Measurements from ENCODE around the gene CNTNAP5.

Gene CNTNAP5

DNA sequence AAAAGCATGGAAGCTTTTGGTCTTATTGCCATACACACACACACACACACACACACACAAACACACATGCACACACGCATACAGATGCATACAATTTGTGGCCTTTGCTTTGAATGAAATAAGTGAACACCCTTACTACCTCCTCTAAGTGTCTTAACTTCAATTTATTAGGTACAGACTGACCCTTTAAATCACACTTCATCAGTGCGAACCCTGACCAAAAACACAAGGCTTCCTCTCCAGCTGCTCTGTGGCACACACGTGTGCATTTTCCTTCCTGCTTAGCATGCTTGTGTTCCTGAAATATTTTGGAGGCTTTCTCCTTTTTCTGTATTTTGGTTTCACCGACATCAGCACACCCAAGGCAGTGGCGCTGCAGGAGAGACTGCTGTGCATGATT, 96.0 kb downstream of the CNTNAP5 start:
- H3K9ac ChIP-seq (ENCODE audit: low read depth, low read length): no peak overlapping the region
- no peak overlapping the region for H3K4me3 ChIP-seq (ENCODE audit: low read length)
- no peaks in the 10 kb centered on the region for H3K4me1 ChIP-seq (ENCODE audit: insufficient read depth, low read length)
- H3K27me3 ChIP-seq (ENCODE audit: insufficient read depth, low read length): no peaks in the 10 kb centered on the region
- peaks cover 6% of the 10 kb centered on the region for H3K9me3 ChIP-seq (ENCODE audit: insufficient read depth, low read depth, low read length)
- no peaks in the 10 kb centered on the region for H3K36me3 ChIP-seq (ENCODE audit: insufficient read depth, low read depth, low read length)
- no peak overlapping the region for H3K27ac ChIP-seq (ENCODE audit: low read length)

DNA sequence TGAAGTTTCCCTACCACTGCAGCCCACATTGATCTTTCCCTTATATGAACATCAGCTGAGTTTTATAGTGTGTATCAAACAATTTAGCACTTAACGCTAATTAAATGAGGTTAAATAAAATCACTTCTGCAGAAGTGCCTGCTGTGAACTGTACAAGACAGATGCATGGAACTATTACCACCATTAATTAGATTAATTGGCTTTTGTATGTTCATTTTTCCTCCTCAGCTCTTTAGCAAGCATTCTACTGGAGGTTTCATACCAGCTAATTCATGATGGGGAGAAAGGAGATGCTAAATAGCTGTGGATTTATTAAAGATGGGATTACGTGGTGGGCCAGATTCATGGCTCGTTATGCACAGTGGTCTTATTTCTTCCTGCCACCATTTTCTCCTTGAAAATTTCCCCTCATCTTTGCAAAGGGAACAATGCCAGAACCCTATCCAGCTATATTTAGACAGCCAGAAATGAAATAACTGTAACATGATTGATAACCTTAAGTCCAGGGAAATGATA, 96.7 kb downstream of the CNTNAP5 start:
- Histone ChIP-seq H3K9me3 (ENCODE audit: insufficient read depth, low read depth, low read length) (peaks cover 6% of the 10 kb centered on the region), H3K4me3 (ENCODE audit: low read length) (no peak overlapping the region), H3K27ac (ENCODE audit: low read length) (no peak overlapping the region), H3K9ac (ENCODE audit: low read depth, low read length) (no peak overlapping the region), H3K27me3 (ENCODE audit: insufficient read depth, low read length) (no peaks in the 10 kb centered on the region), H3K36me3 (ENCODE audit: insufficient read depth, low read depth, low read length) (no peaks in the 10 kb centered on the region), H3K4me1 (ENCODE audit: insufficient read depth, low read length) (no peaks in the 10 kb centered on the region)

DNA sequence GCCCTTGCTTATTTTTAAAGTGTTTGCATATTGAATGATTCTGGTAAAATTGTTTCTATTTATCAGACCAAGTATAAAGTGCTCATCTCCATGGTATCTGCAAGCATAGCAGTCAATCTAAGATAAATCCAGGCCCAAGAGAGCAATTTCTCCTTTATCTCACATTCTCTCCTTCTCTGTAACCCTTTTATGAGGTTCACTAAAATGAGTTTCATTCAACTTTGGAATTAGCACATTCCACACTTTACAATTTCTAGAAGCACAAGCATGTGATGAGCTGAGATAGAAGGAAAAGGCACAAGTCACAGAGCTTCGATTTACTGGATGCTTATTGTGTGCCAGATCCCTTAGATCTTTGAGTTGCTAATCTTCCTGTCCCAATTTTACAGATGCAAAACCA, 97.3 kb downstream of the CNTNAP5 start:
- no peak overlapping the region for H3K9ac ChIP-seq (ENCODE audit: low read depth, low read length)
- H3K27me3 ChIP-seq (ENCODE audit: insufficient read depth, low read length): no peaks in the 10 kb centered on the region
- no peaks in the 10 kb centered on the region for H3K36me3 ChIP-seq (ENCODE audit: insufficient read depth, low read depth, low read length)
- H3K4me3 ChIP-seq (ENCODE audit: low read length): no peak overlapping the region
- peaks cover 6% of the 10 kb centered on the region for H3K9me3 ChIP-seq (ENCODE audit: insufficient read depth, low read depth, low read length)
- no peaks in the 10 kb centered on the region for H3K4me1 ChIP-seq (ENCODE audit: insufficient read depth, low read length)
- no peak overlapping the region for H3K27ac ChIP-seq (ENCODE audit: low read length)

GRCh38 chr2:124131276-124131675, 106.2 kb downstream of the CNTNAP5 start:
- Histone ChIP-seq H3K9me3 (ENCODE audit: insufficient read depth, low read depth, low read length) (no peaks in the 10 kb centered on the region), H3K9ac (ENCODE audit: low read depth, low read length) (no peak overlapping the region), H3K27ac (ENCODE audit: low read length) (no peak overlapping the region), H3K27me3 (ENCODE audit: insufficient read depth, low read length) (no peaks in the 10 kb centered on the region), H3K36me3 (ENCODE audit: insufficient read depth, low read depth, low read length) (no peaks in the 10 kb centered on the region), H3K4me3 (ENCODE audit: low read length) (no peak overlapping the region), H3K4me1 (ENCODE audit: insufficient read depth, low read length) (peaks cover 6% of the 10 kb centered on the region; the same call in 1 of the 2 replicates)

GRCh38 chr2:124136110-124136509, 111.0 kb downstream of the CNTNAP5 start:
- no peaks in the 10 kb centered on the region for H3K36me3 ChIP-seq (ENCODE audit: insufficient read depth, low read depth, low read length)
- no peak overlapping the region for H3K9ac ChIP-seq (ENCODE audit: low read depth, low read length)
- H3K4me1 ChIP-seq (ENCODE audit: insufficient read depth, low read length): no peaks in the 10 kb centered on the region
- H3K27ac ChIP-seq (ENCODE audit: low read length): no peak overlapping the region
- no peak overlapping the region for H3K4me3 ChIP-seq (ENCODE audit: low read length)
- no peaks in the 10 kb centered on the region for H3K9me3 ChIP-seq (ENCODE audit: insufficient read depth, low read depth, low read length)
- no peaks in the 10 kb centered on the region for H3K27me3 ChIP-seq (ENCODE audit: insufficient read depth, low read length)

GRCh38 chr2:124138076-124138475, 113.0 kb downstream of the CNTNAP5 start:
- Histone ChIP-seq H3K9me3 (ENCODE audit: insufficient read depth, low read depth, low read length) (no peaks in the 10 kb centered on the region), H3K4me3 (ENCODE audit: low read length) (no peak overlapping the region)

GRCh38 chr2:124145982-124146381, 120.9 kb downstream of the CNTNAP5 start:
- H3K27me3 ChIP-seq (ENCODE audit: insufficient read depth, low read length): no peaks in the 10 kb centered on the region; the same call in 1 of the 2 replicates
- no peaks in the 10 kb centered on the region for H3K36me3 ChIP-seq (ENCODE audit: insufficient read depth, low read depth, low read length)
- no peak overlapping the region for H3K4me3 ChIP-seq (ENCODE audit: low read length)
- H3K27ac ChIP-seq (ENCODE audit: low read length): no peak overlapping the region
- H3K9me3 ChIP-seq (ENCODE audit: insufficient read depth, low read depth, low read length): no peaks in the 10 kb centered on the region
- H3K4me1 ChIP-seq (ENCODE audit: insufficient read depth, low read length): no peaks in the 10 kb centered on the region
- no peak overlapping the region for H3K9ac ChIP-seq (ENCODE audit: low read depth, low read length)

More at GRCh38 chr2:124138076-124138475, 113.0 kb downstream of the CNTNAP5 start:
- Histone ChIP-seq H3K36me3 (ENCODE audit: insufficient read depth, low read depth, low read length) (no peaks in the 10 kb centered on the region), H3K27ac (ENCODE audit: low read length) (no peak overlapping the region), H3K9ac (ENCODE audit: low read depth, low read length) (no peak overlapping the region), H3K4me1 (ENCODE audit: insufficient read depth, low read length) (no peaks in the 10 kb centered on the region), H3K27me3 (ENCODE audit: insufficient read depth, low read length) (no peaks in the 10 kb centered on the region)

- Histone ChIP-seq H3K27ac (ENCODE audit: low read length) (no peak overlapping the region), H3K9me3 (ENCODE audit: insufficient read depth, low read depth, low read length) (no peaks in the 10 kb centered on the region), H3K4me1 (ENCODE audit: insufficient read depth, low read length) (no peaks in the 10 kb centered on the region), H3K9ac (ENCODE audit: low read depth, low read length) (no peak overlapping the region), H3K36me3 (ENCODE audit: insufficient read depth, low read depth, low read length) (no peaks in the 10 kb centered on the region), H3K4me3 (ENCODE audit: low read length) (no peak overlapping the region), H3K27me3 (ENCODE audit: insufficient read depth, low read length) (no peaks in the 10 kb centered on the region; the same call in 1 of the 2 replicates)
These were observed 122.5 kb downstream of the CNTNAP5 start for GRCh38 chr2:124147552-124147951.

DNA sequence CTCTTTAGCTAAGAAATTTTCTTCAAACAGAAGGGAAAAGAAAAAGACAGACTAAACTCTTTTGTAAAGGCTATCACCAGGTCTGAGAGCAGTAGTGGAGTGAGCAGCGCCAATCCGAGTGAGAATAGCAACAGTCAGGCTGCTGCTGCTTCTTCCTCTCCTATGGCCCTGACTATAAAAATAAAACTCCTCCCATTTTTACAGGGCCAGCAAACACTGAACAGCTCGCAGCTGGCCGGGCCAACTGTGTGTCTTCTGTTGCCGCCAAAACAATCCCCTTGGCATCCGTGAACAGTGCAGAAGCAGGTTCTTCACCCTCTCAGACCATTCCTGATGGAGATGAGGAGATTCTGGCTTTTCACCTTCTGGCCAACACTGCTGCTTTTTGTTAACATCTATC, 124.5 kb downstream of the CNTNAP5 start:
- H3K27ac ChIP-seq (ENCODE audit: low read length): no peak overlapping the region
- no peaks in the 10 kb centered on the region for H3K4me1 ChIP-seq (ENCODE audit: insufficient read depth, low read length)
- H3K36me3 ChIP-seq (ENCODE audit: insufficient read depth, low read depth, low read length): no peaks in the 10 kb centered on the region
- no peak overlapping the region for H3K9ac ChIP-seq (ENCODE audit: low read depth, low read length)
- H3K27me3 ChIP-seq (ENCODE audit: insufficient read depth, low read length): no peaks in the 10 kb centered on the region; the same call in 1 of the 2 replicates
- no peaks in the 10 kb centered on the region for H3K9me3 ChIP-seq (ENCODE audit: insufficient read depth, low read depth, low read length)
- H3K4me3 ChIP-seq (ENCODE audit: low read length): no peak overlapping the region

- H3K4me3 ChIP-seq (ENCODE audit: low read length): no peak overlapping the region
- H3K27me3 ChIP-seq (ENCODE audit: insufficient read depth, low read length): no peaks in the 10 kb centered on the region; the same call in 1 of the 2 replicates
- H3K9me3 ChIP-seq (ENCODE audit: insufficient read depth, low read depth, low read length): no peaks in the 10 kb centered on the region
- no peaks in the 10 kb centered on the region for H3K36me3 ChIP-seq (ENCODE audit: insufficient read depth, low read depth, low read length)
- no peaks in the 10 kb centered on the region for H3K4me1 ChIP-seq (ENCODE audit: insufficient read depth, low read length)
- H3K9ac ChIP-seq (ENCODE audit: low read depth, low read length): no peak overlapping the region
- no peak overlapping the region for H3K27ac ChIP-seq (ENCODE audit: low read length)
These were observed 126.6 kb downstream of the CNTNAP5 start for GRCh38 chr2:124151691-124152090.

DNA sequence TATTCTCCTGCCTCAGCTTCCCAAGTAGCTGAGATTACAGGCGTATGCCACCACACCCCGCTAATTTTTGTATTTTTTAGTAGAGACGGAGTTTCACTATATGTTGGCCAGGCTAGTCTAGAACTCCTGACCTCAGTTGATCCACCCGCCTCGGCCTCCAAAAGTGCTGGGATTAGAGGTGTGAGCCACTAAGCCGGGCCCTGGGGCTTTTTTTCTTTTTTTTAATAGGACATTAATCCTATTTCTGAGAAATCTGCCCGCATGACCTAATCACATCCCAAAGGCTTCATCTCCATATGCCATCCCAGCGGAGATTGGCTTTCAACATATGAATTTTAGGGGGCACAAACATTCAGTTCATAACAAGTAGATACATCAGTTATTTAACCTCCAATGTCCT, 128.6 kb downstream of the CNTNAP5 start:
- Histone ChIP-seq H3K4me1 (ENCODE audit: insufficient read depth, low read length) (no peaks in the 10 kb centered on the region), H3K27me3 (ENCODE audit: insufficient read depth, low read length) (no peaks in the 10 kb centered on the region), H3K4me3 (ENCODE audit: low read length) (no peak overlapping the region), H3K9me3 (ENCODE audit: insufficient read depth, low read depth, low read length) (no peaks in the 10 kb centered on the region), H3K36me3 (ENCODE audit: insufficient read depth, low read depth, low read length) (no peaks in the 10 kb centered on the region), H3K9ac (ENCODE audit: low read depth, low read length) (no peak overlapping the region), H3K27ac (ENCODE audit: low read length) (no peak overlapping the region)

DNA sequence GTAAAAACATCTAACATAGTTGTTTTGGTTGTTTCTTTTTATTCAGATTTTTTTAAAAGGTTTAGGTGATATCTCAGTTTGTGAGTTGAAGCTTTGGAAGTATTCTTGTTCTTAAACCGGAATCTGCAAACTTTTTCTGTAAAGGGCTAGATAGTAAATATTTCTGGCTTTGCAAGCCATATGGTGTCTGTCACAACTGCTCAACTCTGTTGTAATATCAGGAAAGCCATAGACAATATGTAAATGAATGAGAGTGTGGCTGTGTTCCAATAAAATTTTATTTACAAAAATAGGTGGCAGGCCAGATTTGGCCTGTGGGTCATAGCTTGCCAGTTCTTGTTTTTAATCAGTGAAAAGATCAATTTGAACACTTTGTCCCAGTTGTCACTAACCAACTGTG, 134.1 kb downstream of the CNTNAP5 start:
- no peaks in the 10 kb centered on the region for H3K9me3 ChIP-seq (ENCODE audit: insufficient read depth, low read depth, low read length)
- no peak overlapping the region for H3K4me3 ChIP-seq (ENCODE audit: low read length)
- H3K36me3 ChIP-seq (ENCODE audit: insufficient read depth, low read depth, low read length): no peaks in the 10 kb centered on the region
- peaks cover 14% of the 10 kb centered on the region; the same call in 1 of the 2 replicates for H3K4me1 ChIP-seq (ENCODE audit: insufficient read depth, low read length)
- no peak overlapping the region for H3K27ac ChIP-seq (ENCODE audit: low read length)
- no peak overlapping the region for H3K9ac ChIP-seq (ENCODE audit: low read depth, low read length)
- H3K27me3 ChIP-seq (ENCODE audit: insufficient read depth, low read length): no peaks in the 10 kb centered on the region

Data from iPS-20b (cell line).